ENCODE results near the gene LEMD2. TPM values are rescaled to one million over a fixed set of nuclear protein-coding genes. Genes with fewer than 3 reads are reported as not detected.
A peak's percentile ranks its signal among the peaks of the same experiment; 100 is the strongest.

The LEMD2 gene
- total and polyA plus RNA-seq, 11 donors = 21.2 to 51.3 (median 25.9) TPM

- TF ChIP-seq POLR2A (IDR thresholded peaks at IDR 0.05) = no peak
- TF ChIP-seq, protein P1, sequence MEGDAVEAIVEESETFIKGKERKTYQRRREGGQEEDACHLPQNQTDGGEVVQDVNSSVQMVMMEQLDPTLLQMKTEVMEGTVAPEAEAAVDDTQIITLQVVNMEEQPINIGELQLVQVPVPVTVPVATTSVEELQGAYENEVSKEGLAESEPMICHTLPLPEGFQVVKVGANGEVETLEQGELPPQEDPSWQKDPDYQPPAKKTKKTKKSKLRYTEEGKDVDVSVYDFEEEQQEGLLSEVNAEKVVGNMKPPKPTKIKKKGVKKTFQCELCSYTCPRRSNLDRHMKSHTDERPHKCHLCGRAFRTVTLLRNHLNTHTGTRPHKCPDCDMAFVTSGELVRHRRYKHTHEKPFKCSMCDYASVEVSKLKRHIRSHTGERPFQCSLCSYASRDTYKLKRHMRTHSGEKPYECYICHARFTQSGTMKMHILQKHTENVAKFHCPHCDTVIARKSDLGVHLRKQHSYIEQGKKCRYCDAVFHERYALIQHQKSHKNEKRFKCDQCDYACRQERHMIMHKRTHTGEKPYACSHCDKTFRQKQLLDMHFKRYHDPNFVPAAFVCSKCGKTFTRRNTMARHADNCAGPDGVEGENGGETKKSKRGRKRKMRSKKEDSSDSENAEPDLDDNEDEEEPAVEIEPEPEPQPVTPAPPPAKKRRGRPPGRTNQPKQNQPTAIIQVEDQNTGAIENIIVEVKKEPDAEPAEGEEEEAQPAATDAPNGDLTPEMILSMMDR (IDR thresholded peaks at IDR 0.05) = no peak
- H3K4me1 ChIP-seq = no peaks in the 10 kb centered on the region
- DNase-seq (no peak), ATAC-seq (no peak)
- intact Hi-C loops (cut with DNase I) = no loop called here
- H3K4me3 ChIP-seq = no peak overlapping the region
- H3K27ac ChIP-seq = no peak overlapping the region
- 74 to 82% (median 80%) methylated on average over 5 of the region's 5 CpGs for WGBS, 4 donors
- peaks cover 2 to 41% (median 22%) of the 10 kb centered on the region in 9 donors for H3K27me3 ChIP-seq
- H3K9me3 ChIP-seq = no peaks in the 10 kb centered on the region
- no peaks in the 10 kb centered on the region for H3K36me3 ChIP-seq
Measured at GRCh38 chr6:33817489-33817888, 28.6 kb upstream of the LEMD2 start.

DNA sequence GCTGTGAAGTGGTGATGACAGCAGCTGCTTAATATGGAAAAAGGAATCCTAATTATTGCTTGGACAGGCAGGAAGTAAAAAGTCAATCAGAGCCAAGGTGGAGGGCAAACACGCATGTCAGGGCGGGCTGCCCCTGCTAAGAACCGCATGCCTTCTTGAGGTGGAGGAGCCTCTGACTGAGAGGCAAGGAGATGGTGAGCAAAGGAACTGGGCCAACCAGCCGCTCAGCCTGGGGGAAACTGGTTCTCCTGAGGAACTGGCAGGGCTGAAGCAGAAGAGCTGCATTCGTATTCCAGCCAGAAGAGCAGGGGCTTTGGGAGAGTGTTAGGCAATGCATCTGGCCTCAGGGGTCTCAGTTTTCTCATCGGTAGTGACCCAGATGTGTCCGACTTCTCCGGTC is 28.0 kb upstream of the LEMD2 start:
- Histone ChIP-seq H3K4me3 (no peak overlapping the region), H3K36me3 (no peaks in the 10 kb centered on the region), H3K4me1 (no peaks in the 10 kb centered on the region), H3K9me3 (no peaks in the 10 kb centered on the region), H3K27ac (no peak overlapping the region), H3K27me3 (peaks cover 2 to 41% (median 25%) of the 10 kb centered on the region in 9 donors)
- 48 to 69% (median 62%) methylated on average over 8 of the region's 8 CpGs for WGBS, 4 donors
- peak in 1 of 5 donors; percentile 2 for DNase-seq
- ATAC-seq = no peak
- intact Hi-C loops (cut with DNase I) = no loop called here
- TF ChIP-seq, protein P1 (IDR thresholded peaks at IDR 0.05) = no peak
- no peak for TF ChIP-seq POLR2A (IDR thresholded peaks at IDR 0.05)

DNA sequence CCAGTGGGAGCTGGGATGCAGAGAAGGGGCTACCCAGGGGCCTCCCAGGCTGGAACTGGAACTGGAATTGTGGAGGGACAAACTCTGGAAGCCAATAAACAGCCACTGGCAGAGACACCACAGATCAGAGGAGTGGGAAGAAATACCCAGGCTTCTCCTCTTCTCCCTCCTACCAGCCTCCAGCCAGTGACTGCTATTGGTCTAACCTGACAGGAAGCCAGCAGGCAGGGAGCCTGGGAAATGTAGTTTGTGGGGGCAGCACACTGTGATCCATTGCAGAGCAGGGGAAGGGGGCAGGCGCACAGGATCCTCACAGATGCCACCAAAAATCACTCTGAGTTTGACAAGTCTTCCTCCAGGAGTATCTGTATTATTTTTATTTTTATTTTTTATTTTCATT is 26.9 kb upstream of the LEMD2 start:
- peaks cover 2 to 45% (median 29%) of the 10 kb centered on the region in 9 donors for H3K27me3 ChIP-seq
- TF ChIP-seq, protein P1 (IDR thresholded peaks at IDR 0.05) = no peak
- TF ChIP-seq POLR2A (IDR thresholded peaks at IDR 0.05) = no peak
- no peaks in the 10 kb centered on the region for H3K9me3 ChIP-seq
- H3K4me1 ChIP-seq = no peaks in the 10 kb centered on the region
- no peak overlapping the region for H3K4me3 ChIP-seq
- no peaks in the 10 kb centered on the region for H3K36me3 ChIP-seq
- intact Hi-C loops (cut with DNase I) = no loop called here
- WGBS, 4 donors = 13 to 50% (median 35%) methylated on average over 1 of the region's 1 CpG
- peak in 1 of 4 donors; percentile 35 for ATAC-seq
- no peak for DNase-seq
- H3K27ac ChIP-seq = no peak overlapping the region

GRCh38 chr6:33813990-33814985 is 25.4 kb upstream of the LEMD2 start:
- WGBS, 4 donors = 59 to 71% (median 67%) methylated on average over 13 to 19 of the region's 19 CpGs
- Histone ChIP-seq H3K36me3 (no peaks in the 10 kb centered on the region), H3K27me3 (peaks cover 2 to 47% (median 30%) of the 10 kb centered on the region in 9 donors), H3K4me3 (no peak overlapping the region), H3K9me3 (no peaks in the 10 kb centered on the region), H3K27ac (no peak overlapping the region), H3K4me1 (peaks cover 0 to 3% (median 0%) of the 10 kb centered on the region in 12 donors)
- TF ChIP-seq POLR2A (IDR thresholded peaks at IDR 0.05) = no peak
- TF ChIP-seq, protein P1 (IDR thresholded peaks at IDR 0.05) = no peak
- DNase-seq (no peak), ATAC-seq (no peak)
- intact Hi-C loops (cut with DNase I) = loop anchor here in 1 of 10 donors (5.0 kb wide), 1 partner anchor 42 kb away; no protein-coding TSS in a partner anchor

All from heart left ventricle (tissue), 16 donors.